ENCODE measurements around the gene NFKB2. TPM values are rescaled to one million over a fixed set of nuclear protein-coding genes. Genes with fewer than 3 reads are reported as not detected.

The NFKB2 gene
- total and polyA plus RNA-seq, 2 of the 8 experiments (the other 6 are each of a cell fraction or from before 2014, with no cell fraction given) = 20.4 to 31.4 TPM

- H3K23ac ChIP-seq (ENCODE audit: insufficient read length) = no peak overlapping the region
- no peak overlapping the region for H4K91ac ChIP-seq (replicated peaks; ENCODE audit: insufficient read length, low read length)
- no peak overlapping the region for H2BK15ac ChIP-seq (ENCODE audit: low read length)
- no peak overlapping the region for H4K8ac ChIP-seq (ENCODE audit: extremely low read depth, insufficient read depth, low read length)
- WGBS, 2 experiments (ENCODE audit: extremely low coverage in 1 of 2, insufficient coverage in 1 of 2, insufficient read length in 1 of 2, insufficient replicate concordance in 2 of 2, low coverage in 1 of 2, low lambda C conversion rate in 2 of 2, missing lambda C conversion rate in 1 of 2) = 50% methylated on average over 29 of the region's 30 CpGs; no CpG with 5 or more reads in 1 of the 2 experiments
- no peak overlapping the region for H2BK12ac ChIP-seq (ENCODE audit: low read depth, low read length)
- H2BK120ac ChIP-seq (replicated peaks; ENCODE audit: low read depth, low read length) = no peak overlapping the region
- no peak overlapping the region for H2BK5ac ChIP-seq (ENCODE audit: low read depth, low read length)
- no peaks in the 10 kb centered on the region for H3K79me1 ChIP-seq (ENCODE audit: low read depth, low read length)
- FAIRE-seq (no peak), DNase-seq (ENCODE audit: low read depth in 1 of 2, low spot score in 2 of 2) (peak in 1 of 2 experiments; percentile 53)
- no peak overlapping the region for H3K14ac ChIP-seq (ENCODE audit: insufficient read length)
- POLR2A ChIA-PET (ENCODE audit: partially characterized antibody) = interaction anchor here (1.0 to 5.8 kb wide), 5 partner anchors 12 to 242 kb away, joined by 3 to 33 read pairs (median 7); partner anchors contain the start of genes FBXL15 and NOLC1
- H3K4ac ChIP-seq (replicated peaks; ENCODE audit: insufficient read length, low read depth, low read length) = no peak overlapping the region
- peaks cover 0 to 17% (median 9%) of the 10 kb centered on the region in 4 experiments; a peak in 6 of 7 replicates for H3K4me1 ChIP-seq (replicated peaks in 1 of 4; ENCODE audit: control insufficient read depth in 3 of 4, insufficient read depth in 4 of 4, low read length in 3 of 4)
- no peak overlapping the region for H2AK5ac ChIP-seq (ENCODE audit: low read depth, low read length)
- H4K5ac ChIP-seq (ENCODE audit: insufficient read length, low read depth, low read length) = no peak overlapping the region
- H4K20me1 ChIP-seq (replicated peaks in 1 of 2; ENCODE audit: control insufficient read depth in 1 of 2, insufficient read depth in 2 of 2, low read length in 2 of 2) = peaks cover 3 to 12% of the 10 kb centered on the region in 2 experiments
- peak overlapping the region; percentile 98 to 100 for H3K4me2 ChIP-seq (ENCODE audit: insufficient read depth in 1 of 2, low read depth in 2 of 2, low read length in 2 of 2)
- peak overlapping the region; percentile 29 to 69 (median 55) for H3K4me3 ChIP-seq (ENCODE audit: extremely low read depth in 1 of 4, insufficient read depth in 2 of 4, low read depth in 3 of 4, low read length in 4 of 4)
- no peak overlapping the region for H2BK20ac ChIP-seq (ENCODE audit: low read length)
- no peak overlapping the region for H3K18ac ChIP-seq (ENCODE audit: extremely low read depth, low read length)
- no peak overlapping the region for H3K56ac ChIP-seq (replicated peaks; ENCODE audit: insufficient read length, low read depth, low read length)
- H3K27ac ChIP-seq (ENCODE audit: low read depth, low read length) = no peak overlapping the region
- H3K79me2 ChIP-seq (ENCODE audit: control insufficient read depth in 1 of 2, insufficient read depth in 2 of 2, low read length in 2 of 2) = no peaks in the 10 kb centered on the region
- H3K9ac ChIP-seq (replicated peaks in 1 of 4; ENCODE audit: extremely low read depth in 1 of 4, low read depth in 3 of 4, low read length in 3 of 4) = no peak overlapping the region
- peaks cover 0 to 22% (median 20%) of the 10 kb centered on the region in 4 experiments; a peak in 6 of 7 replicates for H3K27me3 ChIP-seq (replicated peaks in 1 of 4; ENCODE audit: control insufficient read depth in 3 of 4, extremely low read depth in 1 of 4, insufficient read depth in 3 of 4, low read length in 3 of 4)
- peaks cover 0 to 4% (median 2%) of the 10 kb centered on the region in 4 experiments; a peak in 4 of 8 replicates for H3K36me3 ChIP-seq (ENCODE audit: control insufficient read depth in 2 of 4, insufficient read depth in 4 of 4, low read length in 3 of 4)
- H3K23me2 ChIP-seq (ENCODE audit: low read depth, low read length) = peaks cover 13% of the 10 kb centered on the region
- no peaks in the 10 kb centered on the region for H3K9me3 ChIP-seq (ENCODE audit: insufficient read depth in 2 of 2, low read depth in 1 of 2, low read length in 1 of 2)
- no peak overlapping the region for H2AFZ ChIP-seq (ENCODE audit: low read length)
- CTCF ChIA-PET (ENCODE audit: partially characterized antibody) = interaction anchor here (0.6 to 16.4 kb wide), 27 partner anchors 11 to 233 kb away, joined by 3 to 357 read pairs (median 5); partner anchors contain the start of genes C10orf95, ELOVL3, FBXL15 and PSD
- TF ChIP-seq CHD2 (IDR thresholded peaks at IDR 0.05; ENCODE audit: low read length) (0 out of 2 replicates have a peak, but pooled peaks have one; percentile 12), TEAD4 (IDR thresholded peaks at IDR 0.05; ENCODE audit: low read depth, low read length) (0 out of 2 replicates have a peak, but pooled peaks have one; percentile 9), SP4 (IDR thresholded peaks at IDR 0.05; ENCODE audit: low read length) (no peak), CTCF (IDR thresholded peaks at IDR 0.05; ENCODE audit: control extremely low read depth in 1 of 3, insufficient read depth in 1 of 3, low read depth in 1 of 3, low read length in 3 of 3) (peak in 1 of 3 experiments; percentile 70; a peak in 1 of 4 replicates), CREB1 (IDR thresholded peaks at IDR 0.05) (no peak), TBP (IDR thresholded peaks at IDR 0.05; ENCODE audit: low read depth, low read length) (peak; percentile 18; the same call in 1 of the 2 replicates), YY1 (IDR thresholded peaks at IDR 0.05; ENCODE audit: low read depth, low read length) (no peak), GTF2F1 (IDR thresholded peaks at IDR 0.05; ENCODE audit: borderline replicate concordance, low read depth, low read length) (no peak), GABPA (IDR thresholded peaks at IDR 0.05; ENCODE audit: borderline replicate concordance, insufficient read depth, low read length) (no peak), PHF8 (conservative IDR thresholded peaks at IDR 0.05; ENCODE audit: low read depth, low read length) (no peak)
These were observed 2.0 kb upstream of the NFKB2 start for GRCh38 chr10:102393411-102394078.
